Skeletal muscle cell (primary cell): ENCODE results near the gene MGAT3.
"Not testable (repeated sequence)": the region's sequence is repeated elsewhere in the genome, so short reads cannot be mapped to it uniquely, and the experiment has no call there.

Source experiments
- DNase-seq: peaks from one replicate; pipeline ENCODE4 v3.0.0-alpha.2; 2010; ENCODE audit warnings: low read depth
- H3K4me3 ChIP-seq: 2 replicates; pipeline ENCODE4 v1.5.1; 2011; ENCODE audit warnings: low read depth, mild to moderate bottlenecking, control low read depth, low read length, moderate library complexity

Gene MGAT3

DNA sequence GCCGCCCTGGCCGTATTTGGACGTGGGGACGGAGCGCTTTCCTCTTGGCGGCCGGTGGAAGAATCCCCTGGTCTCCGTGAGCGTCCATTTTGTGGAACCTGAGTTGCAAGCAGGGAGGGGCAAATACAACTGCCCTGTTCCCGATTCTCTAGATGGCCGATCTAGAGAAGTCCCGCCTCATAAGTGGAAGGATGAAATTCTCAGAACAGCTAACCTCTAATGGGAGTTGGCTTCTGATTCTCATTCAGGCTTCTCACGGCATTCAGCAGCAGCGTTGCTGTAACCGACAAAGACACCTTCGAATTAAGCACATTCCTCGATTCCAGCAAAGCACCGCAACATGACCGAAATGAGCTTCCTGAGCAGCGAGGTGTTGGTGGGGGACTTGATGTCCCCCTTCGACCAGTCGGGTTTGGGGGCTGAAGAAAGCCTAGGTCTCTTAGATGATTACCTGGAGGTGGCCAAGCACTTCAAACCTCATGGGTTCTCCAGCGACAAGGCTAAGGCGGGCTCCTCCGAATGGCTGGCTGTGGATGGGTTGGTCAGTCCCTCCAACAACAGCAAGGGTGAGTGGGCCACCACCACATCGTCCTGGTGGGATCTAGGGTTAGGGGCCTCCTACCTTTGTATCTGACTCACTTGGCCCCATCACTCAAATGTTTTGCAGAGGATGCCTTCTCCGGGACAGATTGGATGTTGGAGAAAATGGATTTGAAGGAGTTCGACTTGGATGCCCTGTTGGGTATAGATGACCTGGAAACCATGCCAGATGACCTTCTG is 64.5 kb downstream of the MGAT3 start:
- peak overlapping the region; percentile 76 for H3K4me3 ChIP-seq
- DNase-seq = not testable (repeated sequence)

DNA sequence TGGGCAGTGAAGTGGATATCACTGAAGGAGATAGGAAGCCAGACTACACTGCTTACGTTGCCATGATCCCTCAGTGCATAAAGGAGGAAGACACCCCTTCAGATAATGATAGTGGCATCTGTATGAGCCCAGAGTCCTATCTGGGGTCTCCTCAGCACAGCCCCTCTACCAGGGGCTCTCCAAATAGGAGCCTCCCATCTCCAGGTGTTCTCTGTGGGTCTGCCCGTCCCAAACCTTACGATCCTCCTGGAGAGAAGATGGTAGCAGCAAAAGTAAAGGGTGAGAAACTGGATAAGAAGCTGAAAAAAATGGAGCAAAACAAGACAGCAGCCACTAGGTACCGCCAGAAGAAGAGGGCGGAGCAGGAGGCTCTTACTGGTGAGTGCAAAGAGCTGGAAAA is 65.3 kb downstream of the MGAT3 start:
- DNase-seq = not testable (repeated sequence)
- H3K4me3 ChIP-seq = peak overlapping the region; percentile 76

DNA sequence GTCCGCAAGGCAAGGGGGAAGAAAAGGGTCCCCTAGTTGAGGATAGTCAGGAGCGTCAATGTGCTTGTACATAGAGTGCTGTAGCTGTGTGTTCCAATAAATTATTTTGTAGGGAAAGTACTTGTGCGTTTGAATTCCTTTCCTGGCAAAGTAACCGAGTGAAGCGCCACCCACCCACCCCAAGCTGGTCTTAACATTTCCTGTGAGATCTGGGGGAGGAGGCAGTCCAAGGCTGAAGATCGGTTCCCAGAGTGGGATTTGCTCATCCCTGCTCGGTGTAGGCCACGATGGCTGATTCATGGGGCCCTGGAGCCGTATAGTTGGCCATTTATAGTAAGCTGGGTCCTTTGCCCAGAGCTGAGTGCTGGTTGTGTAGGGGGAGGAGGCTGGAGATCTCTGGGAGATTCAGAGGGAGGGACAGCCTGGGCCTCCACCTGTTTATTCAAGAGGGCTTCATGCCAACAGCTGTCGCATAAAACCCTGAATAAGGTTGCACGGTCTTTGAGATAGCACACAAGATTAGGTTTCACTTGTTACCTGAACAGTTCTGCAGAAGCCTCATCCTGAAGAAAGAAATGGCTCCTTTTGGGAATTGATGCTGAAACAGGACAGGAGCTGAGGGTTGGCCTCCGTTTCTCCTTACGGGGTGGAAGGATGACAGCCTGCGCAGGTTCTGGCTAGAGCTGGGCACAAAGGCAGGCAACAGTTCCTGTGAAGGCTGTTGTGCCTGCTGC is 65.9 kb downstream of the MGAT3 start:
- H3K4me3 ChIP-seq = peak overlapping the region; percentile 76
- DNase-seq = no peak

DNA sequence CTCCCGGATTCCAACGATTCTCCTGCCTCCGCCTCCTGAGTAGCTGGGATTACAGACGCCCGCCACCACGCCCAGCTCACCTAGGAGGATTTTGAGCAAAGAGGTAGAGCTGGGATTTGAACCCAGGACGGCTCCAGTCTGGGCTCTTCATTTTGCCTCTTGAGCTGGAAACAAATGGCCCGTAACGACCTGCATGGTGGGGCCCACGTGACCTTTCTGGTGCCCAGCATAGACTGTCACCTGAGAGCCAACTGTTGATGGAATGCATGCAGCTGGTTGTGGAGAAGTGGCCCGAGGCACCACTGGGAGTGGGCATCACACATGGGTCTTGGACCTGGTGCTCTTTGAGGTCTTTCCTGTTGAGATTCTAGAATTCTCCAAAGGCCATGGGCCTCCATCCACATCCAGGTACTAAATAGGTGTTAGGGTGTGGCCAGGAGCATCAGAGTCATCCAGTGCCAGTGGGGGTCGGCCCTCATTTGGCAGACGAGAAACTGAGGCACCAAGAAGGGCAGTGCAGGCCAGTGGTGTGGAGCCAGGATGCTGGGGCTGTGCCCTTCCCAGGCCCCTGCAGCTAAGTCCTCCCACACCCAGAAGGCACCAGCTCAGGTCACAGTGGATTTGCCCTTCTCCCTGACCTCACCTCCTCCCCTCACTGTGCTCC is 67.4 kb downstream of the MGAT3 start:
- H3K4me3 ChIP-seq = no peak overlapping the region
- DNase-seq = no peak

DNA sequence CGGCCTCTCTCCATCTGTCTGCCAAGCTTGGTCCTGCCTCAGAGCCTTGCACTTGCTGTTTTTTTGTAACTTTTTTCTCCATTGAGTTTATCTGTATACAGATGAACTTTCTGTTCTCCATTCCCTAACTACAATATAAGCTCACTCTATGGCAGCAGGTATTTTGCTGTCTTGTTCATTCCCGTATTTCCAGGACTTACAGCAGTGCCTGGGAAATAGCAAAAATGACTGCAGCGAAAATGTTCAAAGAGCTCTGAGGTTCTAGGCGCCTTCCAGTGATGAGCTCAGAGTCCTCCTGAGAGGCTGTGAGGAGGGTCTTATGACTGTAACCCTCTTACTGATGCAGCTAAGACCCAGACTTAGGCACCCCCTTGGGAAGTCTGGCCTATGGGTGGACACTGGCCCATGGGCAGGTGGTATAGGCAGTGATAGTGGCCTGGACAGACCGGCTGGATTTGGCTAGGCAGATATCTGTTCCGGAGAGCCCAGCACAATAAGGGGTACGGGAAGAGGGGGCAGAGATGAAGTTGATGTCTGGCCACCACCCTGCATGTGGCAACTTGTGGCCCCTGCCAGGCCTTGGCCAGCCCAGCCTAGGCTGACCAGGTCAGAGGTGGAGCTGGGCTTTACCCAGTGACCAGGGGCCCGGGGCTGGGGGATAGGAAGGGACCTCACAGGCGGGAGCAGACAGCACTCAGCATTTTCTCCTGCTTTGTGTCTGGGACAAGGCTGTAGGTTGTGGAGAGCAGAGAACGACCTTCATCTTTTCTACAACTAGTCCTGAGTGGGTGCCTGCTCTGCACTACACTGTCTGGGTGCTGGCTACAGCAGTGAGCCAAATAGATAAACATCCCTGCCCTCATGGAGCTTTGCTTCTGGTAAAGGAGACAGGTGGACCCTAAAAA is 68.2 kb downstream of the MGAT3 start:
- DNase-seq = no peak
- no peak overlapping the region for H3K4me3 ChIP-seq

DNA sequence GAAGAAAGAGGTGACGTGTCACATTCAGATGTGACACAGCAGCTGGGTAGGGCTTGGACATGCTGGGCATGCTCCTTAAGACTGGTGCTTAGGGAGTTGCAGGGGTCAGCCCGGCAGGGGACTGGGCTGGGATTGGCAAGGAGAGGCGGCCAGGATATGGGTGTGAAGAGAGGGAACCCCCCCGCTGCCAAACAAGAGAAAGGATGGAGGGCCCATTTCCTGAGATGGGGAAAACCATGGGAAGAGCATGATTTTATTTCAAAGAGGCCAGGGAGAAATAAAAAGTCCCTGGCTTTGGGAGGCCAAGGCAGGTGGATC is 68.8 kb downstream of the MGAT3 start:
- no peak for DNase-seq
- no peak overlapping the region for H3K4me3 ChIP-seq

DNA sequence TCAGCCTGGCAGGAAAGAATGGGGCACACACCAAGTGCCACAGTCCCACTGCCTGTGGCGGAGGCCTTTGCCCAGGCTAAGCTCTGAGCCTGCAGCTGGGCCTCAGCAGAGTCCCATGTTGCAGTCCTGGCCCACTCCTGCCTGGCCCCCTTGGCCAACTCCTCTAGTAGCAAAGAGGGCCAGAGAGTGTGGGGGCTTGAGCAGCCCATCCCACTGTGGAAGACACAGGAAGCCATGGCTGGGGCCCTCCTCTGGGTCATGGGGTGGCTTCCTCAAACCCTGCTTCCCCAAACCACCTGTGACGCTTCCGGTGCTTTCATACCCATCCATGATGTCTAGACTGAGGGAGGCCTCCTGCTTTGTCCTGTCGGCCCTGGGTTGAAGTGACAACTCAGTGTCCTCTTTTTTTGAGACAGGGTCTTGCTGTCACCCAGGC is 69.9 kb downstream of the MGAT3 start:
- no peak for DNase-seq
- no peak overlapping the region for H3K4me3 ChIP-seq

DNA sequence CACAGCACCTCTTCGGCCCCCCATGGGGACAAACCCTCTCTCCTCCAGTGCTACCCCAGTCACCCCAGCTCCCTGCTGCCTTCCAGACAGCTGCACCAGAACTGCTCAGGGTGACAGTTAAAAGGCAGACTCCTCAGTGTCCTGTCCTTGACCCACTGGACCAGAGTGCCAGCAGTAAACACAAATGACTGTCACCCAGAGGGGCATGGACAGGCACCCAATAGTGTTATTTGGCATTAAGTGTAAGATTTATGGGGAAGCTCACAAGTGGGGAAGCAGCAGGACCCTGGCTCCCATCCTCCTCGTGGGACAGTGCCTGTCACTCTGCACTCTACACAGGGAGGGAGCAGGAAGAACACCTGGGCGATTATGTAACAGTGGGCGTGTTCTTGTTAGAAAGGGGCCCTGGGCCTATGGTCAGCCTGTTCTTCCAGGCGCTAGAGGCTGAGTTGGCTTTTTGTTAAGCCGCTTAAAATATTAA is 70.7 kb downstream of the MGAT3 start:
- H3K4me3 ChIP-seq = no peak overlapping the region
- no peak for DNase-seq

DNA sequence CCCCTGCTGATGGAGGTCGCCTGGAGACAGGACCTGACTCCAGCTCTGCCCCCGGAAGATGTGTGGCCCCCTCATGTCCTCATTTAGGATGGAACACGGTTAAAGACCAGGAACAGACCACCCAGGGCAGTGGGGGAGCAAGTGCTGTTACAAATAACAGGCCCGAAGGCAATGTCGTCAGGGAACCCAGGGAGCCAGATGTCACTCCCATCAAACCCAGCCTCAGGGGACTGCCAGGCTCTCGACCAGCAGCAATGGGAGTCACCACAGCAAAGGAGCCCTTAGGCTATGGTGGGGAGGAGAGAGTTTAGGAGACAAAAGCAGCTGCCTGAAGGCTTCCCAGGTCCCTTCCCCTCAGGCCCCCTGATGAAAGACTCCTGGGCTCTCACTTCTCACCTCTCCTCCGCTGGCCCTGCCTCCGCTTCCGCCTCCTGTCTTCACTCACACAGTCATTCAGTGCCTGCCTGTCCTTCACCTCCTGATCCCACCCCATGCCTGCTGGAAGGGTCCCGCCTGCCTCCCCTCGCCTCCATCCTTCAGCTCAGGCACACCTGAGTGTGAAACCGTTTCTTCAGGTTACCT is 71.4 kb downstream of the MGAT3 start:
- DNase-seq = no peak

DNA sequence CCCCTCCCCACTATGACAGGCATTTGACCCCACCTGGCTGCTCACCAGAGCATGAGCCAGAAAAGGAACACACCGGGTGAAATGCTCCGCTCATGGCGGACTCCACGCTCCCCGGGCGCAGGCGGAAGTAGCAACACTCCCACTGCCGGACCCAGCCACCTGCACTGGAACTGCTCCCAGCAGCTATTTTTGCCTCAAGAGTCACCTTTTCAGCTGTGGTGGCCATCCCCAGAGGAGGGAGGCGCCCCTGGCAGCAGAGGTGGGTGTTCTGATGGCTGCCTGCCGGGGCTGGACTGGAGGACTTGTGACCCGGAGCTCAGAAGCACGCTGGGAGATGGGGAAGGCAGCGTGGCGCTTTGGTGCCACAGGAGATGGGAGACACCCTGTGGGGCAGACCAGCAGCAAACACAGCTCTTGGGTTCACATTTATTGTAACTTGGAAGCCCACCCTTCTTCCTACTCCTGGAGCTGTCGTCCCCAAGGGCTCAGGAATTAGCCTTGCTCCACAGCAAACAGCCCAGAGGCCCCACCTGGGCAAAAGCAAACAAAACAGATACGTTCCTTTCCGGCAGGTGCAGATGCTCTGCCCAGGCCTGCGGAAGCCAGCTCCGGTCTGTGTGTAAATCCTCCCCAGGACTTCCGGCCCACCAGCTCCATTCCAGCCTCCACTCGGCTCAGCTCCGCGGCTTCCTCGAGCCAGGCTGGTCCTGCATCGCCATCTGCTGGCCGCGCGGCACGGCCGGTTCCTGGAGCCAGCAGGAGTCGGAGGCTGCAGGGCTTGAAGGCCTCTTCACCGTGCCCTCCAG is 72.1 kb downstream of the MGAT3 start:
- no peak overlapping the region for H3K4me3 ChIP-seq
- peak; percentile 74 for DNase-seq

More for the DNA sequence above, 71.4 kb downstream of the MGAT3 start:
- no peak overlapping the region for H3K4me3 ChIP-seq

DNA sequence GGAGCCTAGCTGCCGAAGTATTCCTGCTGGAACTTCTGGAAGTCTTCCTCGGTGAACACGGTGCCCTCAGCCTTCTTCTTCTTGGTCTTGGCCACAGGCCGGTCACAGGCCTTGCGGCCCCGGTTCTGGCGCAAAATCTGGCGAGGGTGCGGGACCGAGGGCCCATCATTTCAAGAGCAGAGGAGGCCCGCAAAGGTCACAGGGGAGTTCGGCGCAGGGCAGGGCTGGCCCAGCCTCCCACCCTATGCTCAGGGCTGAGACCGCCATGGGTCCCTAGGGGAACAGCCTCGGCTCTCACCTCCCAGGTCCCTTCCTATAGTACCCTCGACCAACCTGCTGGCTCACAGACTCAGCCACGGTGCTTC is 72.7 kb downstream of the MGAT3 start:
- no peak for DNase-seq
- no peak overlapping the region for H3K4me3 ChIP-seq

DNA sequence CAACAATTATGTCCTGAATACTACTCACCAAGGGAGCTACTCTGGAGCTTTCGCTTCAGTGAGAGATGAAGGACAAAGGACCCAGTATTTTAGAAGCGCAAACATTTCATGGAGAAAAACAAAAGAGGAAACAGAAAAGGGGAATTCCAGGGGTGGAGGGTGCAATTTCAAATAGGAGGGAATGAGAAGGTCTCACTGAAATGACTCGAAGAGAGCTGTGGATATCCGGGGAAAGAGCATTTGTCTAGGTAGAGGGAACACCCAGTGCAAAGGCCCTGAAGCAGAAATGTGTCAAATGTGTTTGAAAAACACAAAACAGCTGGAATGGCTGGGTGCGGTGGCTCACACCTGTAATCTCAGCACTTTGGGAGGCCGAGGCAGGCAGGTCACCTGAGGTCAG is 73.3 kb downstream of the MGAT3 start:
- no peak overlapping the region for H3K4me3 ChIP-seq
- no peak for DNase-seq

DNA sequence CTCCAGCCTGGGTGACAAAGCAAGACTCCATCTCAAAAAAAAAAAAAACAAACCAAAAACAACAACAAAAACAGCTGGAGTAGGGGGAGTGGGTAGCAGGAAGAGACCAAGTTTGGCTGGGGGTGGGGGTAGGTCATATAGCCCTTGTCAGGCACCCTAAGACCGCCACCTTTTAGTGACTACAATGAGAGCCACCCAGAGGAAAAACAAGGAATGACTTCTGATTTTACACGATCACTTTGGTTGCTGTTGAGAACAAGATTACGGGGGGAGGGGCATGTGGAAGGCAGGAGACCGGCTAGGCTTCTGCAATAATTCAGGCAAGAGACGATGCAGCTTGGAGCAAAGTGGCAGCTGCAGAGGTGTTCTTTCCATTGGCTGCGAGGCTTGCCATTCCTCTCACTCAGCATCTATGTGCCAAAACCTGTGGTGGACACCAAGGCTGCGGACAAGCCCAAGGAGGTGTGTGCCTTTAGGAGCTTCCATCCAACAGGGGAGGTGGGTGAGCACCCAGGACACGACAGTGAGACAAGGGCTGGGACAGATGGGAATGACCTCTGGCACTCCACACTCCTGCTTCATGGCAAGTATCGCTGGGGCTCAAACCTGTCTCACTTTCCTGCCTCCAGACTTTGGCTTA is 74.0 kb downstream of the MGAT3 start:
- DNase-seq = no peak
- H3K4me3 ChIP-seq = no peak overlapping the region

DNA sequence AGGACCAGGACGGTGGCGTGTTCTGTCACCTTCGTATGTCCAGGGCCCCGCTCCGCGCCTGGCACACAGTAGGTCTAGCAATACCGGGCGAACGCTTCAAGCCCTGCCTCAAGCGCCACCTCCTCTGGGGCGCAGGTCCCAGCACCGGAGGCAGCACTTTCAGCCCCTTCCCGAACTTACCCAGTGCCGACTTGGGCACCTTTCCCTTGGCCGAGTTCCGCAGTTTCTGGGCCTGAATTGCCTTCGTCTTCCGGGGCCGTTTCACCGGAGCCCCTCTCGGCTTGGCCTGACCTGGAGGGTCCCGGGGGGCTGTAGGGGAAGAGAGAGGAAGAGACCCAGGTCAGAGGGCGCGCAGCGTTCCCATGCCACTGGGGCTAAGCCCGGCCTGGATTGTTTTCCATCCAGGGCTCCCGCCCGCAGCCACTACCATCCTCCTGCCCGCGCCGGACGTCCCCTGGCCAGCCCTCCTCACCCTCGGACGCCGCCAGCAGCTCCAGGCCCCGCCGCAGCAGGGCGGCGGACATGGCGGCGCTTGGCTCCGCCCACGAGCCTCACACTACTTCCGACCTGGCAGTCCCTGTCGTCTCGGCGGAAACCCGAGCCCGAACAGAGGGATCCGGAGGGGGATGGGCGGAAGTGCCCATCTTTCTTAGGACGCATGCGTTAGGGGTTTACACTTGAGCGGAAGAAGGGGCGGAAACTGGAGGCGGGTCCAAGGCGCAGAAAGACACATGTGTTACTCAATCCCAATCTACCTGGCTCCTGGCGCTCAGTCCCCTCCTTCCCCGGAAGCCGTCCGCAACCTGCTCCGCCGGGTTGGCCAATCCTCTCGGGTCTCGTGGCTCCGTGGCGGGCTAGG is 75.6 kb downstream of the MGAT3 start, which contains the start of gene RPS19BP1:
Gene RPS19BP1, minus strand, starts transcription at position 534 of the 859 bp plus-strand sequence. Its CDS starts 10 bp downstream, at position 524.
- peak within 1 kb of the TSS; percentile 83 for H3K4me3 ChIP-seq
- peak; percentile 95 for DNase-seq

DNA sequence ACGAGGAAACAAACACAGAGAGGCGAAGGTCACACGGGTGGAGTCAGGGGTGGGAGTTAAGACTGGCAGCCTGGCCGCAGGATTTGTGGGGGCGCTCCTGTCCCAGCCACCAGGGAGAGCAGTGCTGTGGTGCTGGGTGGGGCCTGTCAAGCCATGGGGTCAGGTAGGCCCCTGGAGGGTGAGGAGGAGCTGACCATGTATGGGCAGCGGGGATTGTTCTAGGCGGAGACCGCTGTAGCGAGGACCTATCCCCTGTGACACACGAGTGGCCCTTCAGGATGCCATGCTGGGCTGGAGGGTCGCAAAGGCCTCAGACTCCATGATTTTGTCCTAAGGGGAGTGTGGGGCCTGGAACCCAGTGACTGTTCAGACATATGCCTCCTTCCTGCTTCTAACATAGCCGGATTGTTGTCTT is 77.3 kb downstream of the MGAT3 start:
- no peak overlapping the region for H3K4me3 ChIP-seq
- DNase-seq = no peak

DNA sequence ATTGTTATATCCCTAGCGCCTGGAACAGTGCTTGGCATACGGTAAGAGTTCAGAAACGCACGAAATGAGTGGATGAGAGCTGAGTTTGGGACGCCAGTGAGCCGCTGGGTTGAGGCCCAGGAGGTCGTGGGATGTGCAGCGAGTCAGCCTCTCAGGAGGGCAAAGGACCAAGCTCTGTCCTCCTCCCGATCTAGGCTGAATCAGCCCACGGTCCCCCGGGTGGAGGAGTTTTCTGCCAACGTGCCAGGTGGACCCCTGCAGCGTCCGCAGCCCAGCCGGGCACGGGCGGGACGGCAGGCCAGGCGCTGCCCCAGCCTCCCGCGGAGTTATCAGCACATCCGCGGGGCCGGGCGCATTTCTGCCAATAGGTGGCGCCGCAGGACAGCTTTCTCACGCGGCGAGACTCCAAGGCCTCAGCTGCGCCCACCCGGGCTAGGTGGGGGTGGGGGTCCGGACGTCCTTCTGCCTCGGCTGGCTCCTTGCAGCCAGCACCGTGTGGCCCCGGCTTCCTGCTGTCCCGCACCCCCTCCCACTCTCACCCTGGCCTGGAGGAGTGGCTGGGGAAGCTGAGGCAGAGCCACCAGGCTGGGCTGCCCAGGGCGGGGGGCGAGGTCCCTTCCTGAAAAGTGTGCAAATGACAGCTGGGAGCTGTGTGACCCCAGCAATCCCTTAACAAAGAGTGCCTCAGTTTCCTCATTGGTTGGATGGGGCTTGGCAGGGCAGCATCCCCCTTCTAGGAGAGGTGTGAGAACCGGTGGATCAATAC is 78.0 kb downstream of the MGAT3 start:
- DNase-seq = no peak
- no peak overlapping the region for H3K4me3 ChIP-seq
